Spleen (tissue), 7 donors: ENCODE measurements around the gene NANS.

ENCODE experiments used
- CTCF ChIP-seq, 11 experiments: fragments of 200-600 bp in 7 of 11; fragments of 450-650 bp in 4 of 11; sonication (generic) in 4 of 11; IDR thresholded peaks in 8 of 11; conservative IDR thresholded peaks in 3 of 11; 1 replicate in 7 of 11; 2 replicates in 4 of 11; pipeline versions ENCODE4 v1.4.0 to v1.8.0; 2016 to 2021; ENCODE audit warnings: antibody characterized with exemption in 11 of 11, inconsistent platforms in 4 of 11, mild to moderate bottlenecking in 1 of 11
- POLR2A ChIP-seq, 3 donors: fragments of 450-650 bp; IDR thresholded peaks; one replicate each; pipeline ENCODE4 v1.5.1; 2017; ENCODE audit warnings: antibody characterized with exemption in 3 of 3, mild to moderate bottlenecking in 1 of 3
- POLR2AphosphoS5 ChIP-seq, 3 donors: sonication (generic); formaldehyde crosslinking; IDR thresholded peaks; one replicate each; pipeline ENCODE4 v1.5.1; 2017; ENCODE audit warnings: antibody characterized with exemption in 3 of 3
- donor health status: DM: no; HTN: no; CAD: no; lungs with moderate emphysema.
- donor health status: DM: no; HTN: no; CAD: no.
- donor health status: DM: no; HTN: no; CAD: no.

GRCh38 chr9:98107926-98108325, 51.4 kb downstream of the NANS start:
- TF ChIP-seq CTCF (IDR thresholded peaks at IDR 0.05 in 8 of 11, conservative IDR thresholded peaks at IDR 0.05 in 3 of 11) (no peak), POLR2A (IDR thresholded peaks at IDR 0.05) (no peak), POLR2AphosphoS5 (IDR thresholded peaks at IDR 0.05) (no peak)
